Endothelial cell (in vitro differentiated cells): ENCODE results near the gene CABP4. TPM values are rescaled to one million over a fixed set of nuclear protein-coding genes. Genes with fewer than 3 reads are reported as not detected.
A peak's percentile ranks its signal among the peaks of the same experiment; 100 is the strongest.

Experiments
- DNase-seq: peaks from one replicate; pipeline ENCODE4 v3.0.0; 2021; ENCODE audit warnings: low spot score
- H3K27ac Mint-ChIP-seq: one replicate; pipeline ENCODE4 v1.8.0; 2021; ENCODE audit warnings: mixed read lengths, inconsistent platforms; ENCODE audit not compliant: unreplicated experiment
- H3K27me3 Mint-ChIP-seq: one replicate; pipeline ENCODE4 v1.8.0; 2021; ENCODE audit warnings: mild to moderate bottlenecking, moderate library complexity, mixed read lengths, inconsistent platforms; ENCODE audit not compliant: unreplicated experiment
- H3K36me3 Mint-ChIP-seq: one replicate; pipeline ENCODE4 v1.8.0; 2021; ENCODE audit warnings: mild to moderate bottlenecking, low read depth, mixed read lengths, inconsistent platforms; ENCODE audit not compliant: unreplicated experiment
- H3K4me1 Mint-ChIP-seq: one replicate; pipeline ENCODE4 v1.8.0; 2021; ENCODE audit warnings: mild to moderate bottlenecking, mixed read lengths, inconsistent platforms; ENCODE audit not compliant: unreplicated experiment
- H3K4me3 Mint-ChIP-seq: one replicate; pipeline ENCODE4 v1.8.0; 2021; ENCODE audit warnings: mild to moderate bottlenecking, mixed read lengths, inconsistent platforms; ENCODE audit not compliant: unreplicated experiment
- H3K9me3 Mint-ChIP-seq: one replicate; pipeline ENCODE4 v1.8.0; 2021; ENCODE audit warnings: mixed read lengths, inconsistent platforms; ENCODE audit not compliant: unreplicated experiment
- CTCF ChIP-seq: fragments of 200-600 bp; sonication (generic); IDR thresholded peaks from one replicate; pipeline ENCODE4 v1.5.0; 2021; ENCODE audit warnings: antibody characterized with exemption; ENCODE audit not compliant: unreplicated experiment
- total RNA-seq: library from RNA; stranded (reverse); fragmentation: NEBNext Ultra II Directional; extraction: Animal tissue kit (Norgen Biotek cat#: 25700); gene quantifications from one replicate; pipeline ENCODE4 v1.2.1, GENCODE V29; 2021; ENCODE audit not compliant: unreplicated experiment

The CABP4 gene
- total RNA-seq, 1 donor from 2014 or later, result not detected

- Mint-ChIP-seq H3K36me3 (no peaks in the 10 kb centered on the region), H3K9me3 (no peaks in the 10 kb centered on the region), H3K27ac (no peak within 1 kb of the TSS), H3K27me3 (peaks cover 14% of the 10 kb centered on the region), H3K4me1 (peaks cover 3% of the 10 kb centered on the region), H3K4me3 (peak within 1 kb of the TSS; percentile 25)
- no peak for TF ChIP-seq CTCF
- DNase-seq, result no peak
Measured at GRCh38 chr11:67415501-67416304, 39.5 kb upstream of the CABP4 start, which contains the start of gene CARNS1. Gene CARNS1 (plus strand): TSS chr11:67415678. CDS start chr11:67416200, 522 bp downstream.

DNA sequence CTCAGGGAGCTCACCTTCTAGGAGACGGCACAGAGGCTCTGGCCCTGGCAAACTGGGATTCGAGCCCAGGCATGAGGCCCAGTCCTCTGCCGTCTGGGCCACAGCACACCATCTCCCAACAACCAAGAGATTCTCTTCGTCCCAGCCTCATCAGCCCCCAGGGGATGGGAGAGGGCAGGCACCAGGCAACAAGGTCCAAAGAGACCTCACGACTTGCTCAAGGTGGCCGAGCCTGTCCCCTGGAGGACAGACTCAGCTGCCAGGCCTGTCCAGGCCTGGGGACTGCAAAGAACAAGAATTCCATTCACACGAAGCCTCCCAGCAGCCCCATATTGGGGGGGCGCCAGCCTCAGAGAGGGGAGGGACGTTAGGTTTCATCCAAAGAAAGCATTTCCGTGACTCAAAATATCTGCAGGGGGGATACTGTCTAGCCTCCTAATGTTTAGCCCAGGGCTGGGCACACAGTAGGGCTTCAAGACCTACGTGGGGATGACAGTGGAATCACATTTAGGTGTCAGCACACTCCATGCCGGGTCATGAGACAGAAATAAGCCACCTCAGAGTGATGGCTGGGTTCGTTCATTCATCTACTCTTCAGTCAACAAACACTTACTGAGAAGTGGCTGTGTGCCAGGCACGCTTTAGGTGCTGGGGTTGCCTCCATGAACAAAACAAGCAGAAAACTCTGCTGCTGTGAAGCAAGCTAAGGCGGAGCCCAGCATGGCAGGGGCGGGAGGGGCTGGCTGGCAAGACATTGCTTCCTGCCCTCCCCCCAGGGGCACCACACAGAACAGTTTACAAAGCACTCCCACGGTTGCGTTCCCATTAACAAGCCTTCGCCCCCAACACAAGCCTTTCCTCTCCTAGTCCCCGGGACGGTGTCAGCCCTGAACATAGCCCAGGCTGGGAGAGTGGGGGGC is 38.5 kb upstream of the CABP4 start:
- peak overlapping the region; percentile 25 for H3K4me3 Mint-ChIP-seq
- H3K4me1 Mint-ChIP-seq, result peaks cover 3% of the 10 kb centered on the region
- TF ChIP-seq CTCF, result no peak
- H3K27ac Mint-ChIP-seq, result no peak overlapping the region
- peaks cover 14% of the 10 kb centered on the region for H3K27me3 Mint-ChIP-seq
- no peak for DNase-seq
- H3K36me3 Mint-ChIP-seq, result no peaks in the 10 kb centered on the region
- no peaks in the 10 kb centered on the region for H3K9me3 Mint-ChIP-seq

DNA sequence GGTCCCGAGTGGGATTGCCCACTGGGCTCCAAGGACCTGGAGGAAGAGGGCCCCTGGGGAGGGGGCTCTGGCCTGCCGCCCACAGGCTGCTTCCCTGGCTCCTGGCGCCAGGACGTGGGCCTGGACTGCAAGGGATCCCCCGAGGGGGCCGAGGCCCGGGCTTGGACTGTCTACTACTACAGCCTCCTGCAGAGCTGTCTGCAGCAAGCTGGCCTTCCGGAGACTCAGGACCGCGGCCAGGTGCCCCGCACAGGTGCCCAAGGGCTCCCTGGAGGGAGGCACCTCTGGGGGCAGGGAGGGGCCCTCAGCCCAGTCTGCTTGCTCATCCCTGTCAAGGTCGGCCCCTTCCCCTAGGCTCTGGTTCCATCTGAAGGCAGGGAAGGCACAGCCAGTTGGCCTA is 37.7 kb upstream of the CABP4 start:
- H3K9me3 Mint-ChIP-seq, result no peaks in the 10 kb centered on the region
- no peaks in the 10 kb centered on the region for H3K36me3 Mint-ChIP-seq
- peaks cover 3% of the 10 kb centered on the region for H3K4me1 Mint-ChIP-seq
- DNase-seq, result no peak
- TF ChIP-seq CTCF, result no peak
- H3K27me3 Mint-ChIP-seq, result peaks cover 14% of the 10 kb centered on the region
- no peak overlapping the region for H3K27ac Mint-ChIP-seq
- no peak overlapping the region for H3K4me3 Mint-ChIP-seq

DNA sequence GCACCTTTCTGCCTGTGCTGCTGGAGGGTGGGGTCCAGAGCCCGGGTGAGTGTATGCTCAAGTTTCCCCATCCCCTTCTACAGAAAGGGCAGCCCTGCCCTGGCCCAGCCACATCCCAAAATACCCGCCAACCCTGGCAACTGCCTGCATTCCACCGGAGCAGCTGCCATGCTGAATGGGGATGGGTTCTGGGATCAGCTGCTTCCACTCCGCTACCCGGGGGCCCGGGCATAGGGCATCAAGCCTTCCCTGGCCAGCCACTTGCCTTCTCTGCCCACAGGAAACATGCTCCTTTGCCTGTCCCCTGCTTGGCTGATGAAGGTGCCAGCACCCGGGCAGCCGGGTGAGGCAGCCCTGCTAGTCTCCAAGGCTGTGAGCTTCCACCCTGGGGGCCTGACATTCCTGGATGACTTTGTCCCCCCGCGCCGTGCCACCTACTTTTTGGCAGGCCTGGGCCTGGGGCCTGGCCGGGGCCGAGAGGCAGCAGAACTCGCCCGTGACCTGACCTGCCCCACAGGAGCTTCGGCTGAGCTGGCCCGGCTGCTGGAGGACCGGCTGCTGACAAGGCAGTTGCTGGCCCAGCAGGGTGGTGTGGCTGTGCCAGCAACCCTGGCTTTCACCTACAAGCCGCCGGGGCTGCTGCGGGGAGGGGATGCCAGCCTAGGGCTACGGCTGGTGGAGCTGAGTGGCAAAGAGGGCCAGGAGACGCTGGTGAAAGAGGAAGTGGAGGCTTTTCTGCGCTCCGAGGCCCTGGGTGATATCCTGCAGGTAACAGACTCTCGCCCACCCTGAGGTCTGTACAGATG is 36.5 kb upstream of the CABP4 start:
- Mint-ChIP-seq H3K27me3 (peaks cover 17% of the 10 kb centered on the region), H3K27ac (no peak overlapping the region), H3K4me3 (no peak overlapping the region), H3K9me3 (no peaks in the 10 kb centered on the region), H3K4me1 (peaks cover 3% of the 10 kb centered on the region), H3K36me3 (no peaks in the 10 kb centered on the region)
- TF ChIP-seq CTCF, result no peak
- DNase-seq, result no peak
